RWPE2 (cell line): ENCODE results near the gene TMC3.

Experiments used
- ATAC-seq: fragments of 200-7000 bp; cut with Tn5 transposase; 3 replicates; pipeline ENCODE4 v1.9.1; 2021; ENCODE audit warnings: low read depth
- DNase-seq: peaks from one replicate; pipeline ENCODE4 v3.0.0-alpha.2; 2020; ENCODE audit warnings: low spot score
- H3K27ac ChIP-seq: fragments of 450-650 bp; 2 replicates; pipeline ENCODE4 v1.5.1; 2017; ENCODE audit warnings: mild to moderate bottlenecking; ENCODE audit not compliant: poor library complexity, severe bottlenecking
- H3K27me3 ChIP-seq: fragments of 250-450 bp; sonication (Bioruptor Pico); 2 replicates; pipeline ENCODE4 v1.5.1; 2021; ENCODE audit warnings: mild to moderate bottlenecking, moderate library complexity; ENCODE audit not compliant: insufficient read depth, poor library complexity, severe bottlenecking
- H3K36me3 ChIP-seq: fragments of 250-450 bp; sonication (Bioruptor Pico); 2 replicates; pipeline ENCODE4 v1.5.1; 2020; ENCODE audit warnings: low read depth, mild to moderate bottlenecking, moderate library complexity
- H3K4me1 ChIP-seq: fragments of 250-450 bp; sonication (Bioruptor Pico); 2 replicates; pipeline ENCODE4 v1.5.1; 2021; ENCODE audit warnings: mild to moderate bottlenecking, moderate library complexity; ENCODE audit not compliant: insufficient read depth, poor library complexity, severe bottlenecking
- H3K4me3 ChIP-seq: fragments of 250-450 bp; sonication (Bioruptor Pico); 2 replicates; pipeline ENCODE4 v1.5.1; 2021; ENCODE audit warnings: mild to moderate bottlenecking, moderate library complexity; ENCODE audit not compliant: severe bottlenecking
- H3K9me3 ChIP-seq: fragments of 250-450 bp; sonication (Bioruptor Pico); 2 replicates; pipeline ENCODE4 v1.5.1; 2021; ENCODE audit warnings: mild to moderate bottlenecking, moderate library complexity; ENCODE audit not compliant: severe bottlenecking
- CTCF ChIP-seq: fragments of 450-650 bp; IDR thresholded peaks from one replicate; pipeline ENCODE4 v1.5.1; 2017; ENCODE audit warnings: mild to moderate bottlenecking, moderate library complexity; ENCODE audit not compliant: poor library complexity, severe bottlenecking

The TMC3 gene

GRCh38 chr15:81379269-81379668 lies 5.3 kb upstream of the TMC3 start:
- no peaks in the 10 kb centered on the region for H3K4me1 ChIP-seq
- no peak overlapping the region for H3K4me3 ChIP-seq
- H3K27me3 ChIP-seq: no peaks in the 10 kb centered on the region
- no peaks in the 10 kb centered on the region for H3K9me3 ChIP-seq
- no peak for ATAC-seq
- no peaks in the 10 kb centered on the region for H3K36me3 ChIP-seq
- TF ChIP-seq CTCF: no peak
- H3K27ac ChIP-seq: no peak overlapping the region
- no peak for DNase-seq

- no peaks in the 10 kb centered on the region for H3K36me3 ChIP-seq
- no peak for DNase-seq
- no peaks in the 10 kb centered on the region for H3K9me3 ChIP-seq
- H3K27ac ChIP-seq: no peak overlapping the region
- no peaks in the 10 kb centered on the region for H3K27me3 ChIP-seq
- no peaks in the 10 kb centered on the region for H3K4me1 ChIP-seq
- ATAC-seq: no peak
- H3K4me3 ChIP-seq: no peak overlapping the region
- no peak for TF ChIP-seq CTCF
These were observed 4.4 kb upstream of the TMC3 start for GRCh38 chr15:81378443-81378842.

GRCh38 chr15:81377871-81378270 lies 3.9 kb upstream of the TMC3 start:
- Histone ChIP-seq H3K27me3 (no peaks in the 10 kb centered on the region), H3K27ac (no peak overlapping the region), H3K4me1 (no peaks in the 10 kb centered on the region), H3K9me3 (no peaks in the 10 kb centered on the region), H3K36me3 (no peaks in the 10 kb centered on the region), H3K4me3 (no peak overlapping the region)
- no peak for ATAC-seq
- no peak for DNase-seq
- no peak for TF ChIP-seq CTCF

- DNase-seq (no peak), ATAC-seq (no peak)
- Histone ChIP-seq H3K4me3 (no peak overlapping the region), H3K27ac (no peak overlapping the region), H3K4me1 (no peaks in the 10 kb centered on the region), H3K36me3 (no peaks in the 10 kb centered on the region), H3K27me3 (no peaks in the 10 kb centered on the region), H3K9me3 (no peaks in the 10 kb centered on the region)
- TF ChIP-seq CTCF: no peak
These were observed 2.2 kb upstream of the TMC3 start for GRCh38 chr15:81376231-81376630.

GRCh38 chr15:81375461-81375860 lies 1.4 kb upstream of the TMC3 start:
- Histone ChIP-seq H3K27ac (no peak overlapping the region), H3K4me1 (no peaks in the 10 kb centered on the region), H3K4me3 (no peak overlapping the region), H3K9me3 (no peaks in the 10 kb centered on the region), H3K36me3 (no peaks in the 10 kb centered on the region), H3K27me3 (no peaks in the 10 kb centered on the region)
- TF ChIP-seq CTCF: no peak
- ATAC-seq: no peak
- DNase-seq: no peak
